Measurements from ENCODE around the gene IL17RB. TPM values are rescaled to one million over a fixed set of nuclear protein-coding genes. Genes with fewer than 3 reads are reported as not detected.

The IL17RB gene
- total RNA-seq, 4 donors from 2014 or later, result 3.3 to 7.1 (median 5.0) TPM

DNA sequence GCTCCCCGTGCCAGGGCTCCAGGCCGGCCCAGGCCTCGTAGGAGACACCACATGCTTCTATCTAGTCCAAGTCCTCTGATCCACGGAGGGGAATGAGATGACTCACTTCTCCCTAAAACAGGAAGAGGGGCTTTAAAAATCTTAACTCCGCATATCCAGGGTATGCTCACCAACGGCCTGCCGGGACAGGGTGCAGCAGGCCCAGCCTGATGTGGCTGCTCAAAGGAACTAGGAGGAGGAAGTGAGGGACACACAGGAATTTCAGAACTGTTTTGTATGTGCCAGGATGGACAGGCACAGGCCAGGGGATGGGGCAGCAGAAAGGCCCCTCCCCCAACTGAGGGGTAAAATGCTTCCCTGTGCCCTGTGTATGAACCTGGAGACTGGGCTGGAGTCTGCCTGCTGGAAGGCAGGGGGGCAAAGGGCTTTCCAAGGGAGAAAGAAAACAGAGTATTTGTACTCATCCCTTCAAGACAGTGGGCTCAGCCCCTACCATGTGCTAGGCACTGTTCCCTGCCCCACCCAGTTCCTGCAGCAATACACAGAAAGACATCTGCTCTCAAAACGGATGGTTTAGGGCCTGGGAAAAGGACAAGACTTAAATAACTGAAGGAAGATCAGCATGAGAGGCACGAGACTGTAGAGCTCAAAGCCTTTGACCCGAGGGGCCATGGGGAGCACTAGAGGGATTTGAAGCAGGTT, 22.3 kb upstream of the IL17RB start:
- WGBS, 2 donors, result 54 to 59% methylated on average over 9 to 10 of the region's 10 CpGs
- Histone ChIP-seq H3K27ac (no peak overlapping the region), H3K4me3 (no peak overlapping the region), H3K4me1 (no peaks in the 10 kb centered on the region), H3K36me3 (peaks cover 0 to 13% (median 0%) of the 10 kb centered on the region in 3 donors), H3K9me3 (no peaks in the 10 kb centered on the region), H3K27me3 (no peaks in the 10 kb centered on the region)
- TF ChIP-seq EP300 (IDR thresholded peaks at IDR 0.05), result no peak
- no peak for TF ChIP-seq POLR2A (IDR thresholded peaks at IDR 0.05)
- TF ChIP-seq CTCF (IDR thresholded peaks at IDR 0.05), result no peak
- DNase-seq (ENCODE audit: low spot score in 2 of 2), result no peak

GRCh38 chr3:53824795-53825194, 21.6 kb upstream of the IL17RB start:
- no peak overlapping the region for H3K27ac ChIP-seq
- no peaks in the 10 kb centered on the region for H3K4me1 ChIP-seq
- peaks cover 0 to 6% (median 0%) of the 10 kb centered on the region in 3 donors for H3K36me3 ChIP-seq
- 77 to 80% methylated on average over 4 of the region's 4 CpGs for WGBS, 2 donors
- TF ChIP-seq EP300 (IDR thresholded peaks at IDR 0.05) (no peak), CTCF (IDR thresholded peaks at IDR 0.05) (no peak), POLR2A (IDR thresholded peaks at IDR 0.05) (no peak)
- H3K27me3 ChIP-seq, result no peaks in the 10 kb centered on the region
- no peaks in the 10 kb centered on the region for H3K9me3 ChIP-seq
- no peak for DNase-seq (ENCODE audit: low spot score in 2 of 2)
- no peak overlapping the region for H3K4me3 ChIP-seq

- Histone ChIP-seq H3K4me3 (no peak overlapping the region), H3K36me3 (no peaks in the 10 kb centered on the region), H3K27ac (no peak overlapping the region), H3K4me1 (no peaks in the 10 kb centered on the region), H3K27me3 (no peaks in the 10 kb centered on the region), H3K9me3 (no peaks in the 10 kb centered on the region)
- DNase-seq (ENCODE audit: low spot score in 2 of 2), result no peak
- WGBS, 2 donors, result 58 to 62% methylated on average over 1 of the region's 1 CpG
- TF ChIP-seq POLR2A (IDR thresholded peaks at IDR 0.05) (no peak), EP300 (IDR thresholded peaks at IDR 0.05) (no peak)
Observed at GRCh38 chr3:53826048-53826447, 20.3 kb upstream of the IL17RB start.

DNA sequence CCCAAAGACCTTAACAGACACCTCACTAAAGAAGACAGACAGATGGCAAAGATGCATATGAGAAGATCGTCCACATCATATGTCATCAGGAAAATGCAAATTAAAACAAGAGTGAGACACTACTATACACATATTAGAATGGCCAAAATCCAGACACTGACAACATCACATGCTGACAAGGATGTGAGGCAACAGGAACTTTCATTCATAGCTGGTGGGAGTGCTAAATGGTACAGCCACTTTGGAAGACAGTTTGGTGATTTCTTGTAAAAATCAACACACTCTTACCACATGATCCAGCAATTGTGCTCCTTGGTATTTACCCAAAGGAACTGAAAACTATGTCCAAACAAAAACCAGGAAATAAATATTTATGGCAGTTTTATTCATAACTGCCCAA, 17.8 kb upstream of the IL17RB start:
- no peaks in the 10 kb centered on the region for H3K36me3 ChIP-seq
- H3K4me3 ChIP-seq, result no peak overlapping the region
- 100% methylated on average over 1 of the region's 1 CpG for WGBS, 2 donors
- H3K4me1 ChIP-seq, result no peaks in the 10 kb centered on the region
- H3K27me3 ChIP-seq, result no peaks in the 10 kb centered on the region
- no peaks in the 10 kb centered on the region for H3K9me3 ChIP-seq
- H3K27ac ChIP-seq, result no peak overlapping the region
- DNase-seq (ENCODE audit: low spot score in 2 of 2), result no peak
- TF ChIP-seq CTCF (IDR thresholded peaks at IDR 0.05) (no peak), POLR2A (IDR thresholded peaks at IDR 0.05) (no peak), EP300 (IDR thresholded peaks at IDR 0.05) (no peak)

GRCh38 chr3:53829605-53830004, 16.8 kb upstream of the IL17RB start:
- WGBS, 2 donors, result 74 to 80% methylated on average over 2 of the region's 2 CpGs
- Histone ChIP-seq H3K4me1 (no peaks in the 10 kb centered on the region), H3K4me3 (no peak overlapping the region), H3K9me3 (no peaks in the 10 kb centered on the region), H3K36me3 (no peaks in the 10 kb centered on the region), H3K27ac (no peak overlapping the region), H3K27me3 (no peaks in the 10 kb centered on the region)
- TF ChIP-seq CTCF (IDR thresholded peaks at IDR 0.05), result no peak
- no peak for TF ChIP-seq EP300 (IDR thresholded peaks at IDR 0.05)
- no peak for TF ChIP-seq POLR2A (IDR thresholded peaks at IDR 0.05)
- no peak for DNase-seq (ENCODE audit: low spot score in 2 of 2)

Data from tibial nerve (tissue), 4 donors.